ENCODE results near the gene OXER1.

DNA sequence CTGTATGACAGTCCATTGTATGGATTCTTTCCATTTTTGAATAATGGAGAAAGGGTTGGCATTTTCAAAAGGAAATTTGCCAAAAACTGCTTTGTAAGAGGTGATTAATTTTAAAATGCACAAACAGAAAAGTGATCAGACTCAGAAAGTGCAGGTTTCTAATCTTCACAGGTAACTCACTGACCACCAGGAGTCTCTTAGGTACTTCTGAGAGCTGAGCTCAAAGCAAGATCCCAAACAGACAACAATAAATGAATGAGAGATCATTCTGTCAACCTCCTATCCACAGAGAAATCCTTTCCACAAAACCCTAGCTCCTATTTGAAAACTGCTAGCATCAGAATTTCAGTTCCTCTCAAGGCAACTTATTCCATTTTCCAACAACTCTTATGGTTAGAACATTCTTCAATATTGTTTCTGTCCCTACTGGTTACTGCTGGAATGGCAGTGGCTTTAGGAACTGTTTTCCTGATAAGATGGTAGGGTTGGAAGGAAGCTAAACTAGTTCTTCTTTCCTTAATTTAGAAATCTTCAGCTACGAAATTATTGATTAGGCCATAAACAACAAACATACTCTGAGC lies 49.1 kb upstream of the OXER1 start:
- TF ChIP-seq, protein P1, sequence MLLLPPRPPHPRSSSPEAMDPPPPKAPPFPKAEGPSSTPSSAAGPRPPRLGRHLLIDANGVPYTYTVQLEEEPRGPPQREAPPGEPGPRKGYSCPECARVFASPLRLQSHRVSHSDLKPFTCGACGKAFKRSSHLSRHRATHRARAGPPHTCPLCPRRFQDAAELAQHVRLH (tag by site-specific recombination; IDR thresholded peaks at IDR 0.05): no peak
- TF ChIP-seq, protein P2, sequence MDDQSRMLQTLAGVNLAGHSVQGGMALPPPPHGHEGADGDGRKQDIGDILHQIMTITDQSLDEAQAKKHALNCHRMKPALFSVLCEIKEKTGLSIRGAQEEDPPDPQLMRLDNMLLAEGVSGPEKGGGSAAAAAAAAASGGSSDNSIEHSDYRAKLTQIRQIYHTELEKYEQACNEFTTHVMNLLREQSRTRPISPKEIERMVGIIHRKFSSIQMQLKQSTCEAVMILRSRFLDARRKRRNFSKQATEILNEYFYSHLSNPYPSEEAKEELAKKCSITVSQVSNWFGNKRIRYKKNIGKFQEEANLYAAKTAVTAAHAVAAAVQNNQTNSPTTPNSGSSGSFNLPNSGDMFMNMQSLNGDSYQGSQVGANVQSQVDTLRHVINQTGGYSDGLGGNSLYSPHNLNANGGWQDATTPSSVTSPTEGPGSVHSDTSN (CRISPR knock-in tag; IDR thresholded peaks at IDR 0.05): no peak
- TF ChIP-seq, protein P3, sequence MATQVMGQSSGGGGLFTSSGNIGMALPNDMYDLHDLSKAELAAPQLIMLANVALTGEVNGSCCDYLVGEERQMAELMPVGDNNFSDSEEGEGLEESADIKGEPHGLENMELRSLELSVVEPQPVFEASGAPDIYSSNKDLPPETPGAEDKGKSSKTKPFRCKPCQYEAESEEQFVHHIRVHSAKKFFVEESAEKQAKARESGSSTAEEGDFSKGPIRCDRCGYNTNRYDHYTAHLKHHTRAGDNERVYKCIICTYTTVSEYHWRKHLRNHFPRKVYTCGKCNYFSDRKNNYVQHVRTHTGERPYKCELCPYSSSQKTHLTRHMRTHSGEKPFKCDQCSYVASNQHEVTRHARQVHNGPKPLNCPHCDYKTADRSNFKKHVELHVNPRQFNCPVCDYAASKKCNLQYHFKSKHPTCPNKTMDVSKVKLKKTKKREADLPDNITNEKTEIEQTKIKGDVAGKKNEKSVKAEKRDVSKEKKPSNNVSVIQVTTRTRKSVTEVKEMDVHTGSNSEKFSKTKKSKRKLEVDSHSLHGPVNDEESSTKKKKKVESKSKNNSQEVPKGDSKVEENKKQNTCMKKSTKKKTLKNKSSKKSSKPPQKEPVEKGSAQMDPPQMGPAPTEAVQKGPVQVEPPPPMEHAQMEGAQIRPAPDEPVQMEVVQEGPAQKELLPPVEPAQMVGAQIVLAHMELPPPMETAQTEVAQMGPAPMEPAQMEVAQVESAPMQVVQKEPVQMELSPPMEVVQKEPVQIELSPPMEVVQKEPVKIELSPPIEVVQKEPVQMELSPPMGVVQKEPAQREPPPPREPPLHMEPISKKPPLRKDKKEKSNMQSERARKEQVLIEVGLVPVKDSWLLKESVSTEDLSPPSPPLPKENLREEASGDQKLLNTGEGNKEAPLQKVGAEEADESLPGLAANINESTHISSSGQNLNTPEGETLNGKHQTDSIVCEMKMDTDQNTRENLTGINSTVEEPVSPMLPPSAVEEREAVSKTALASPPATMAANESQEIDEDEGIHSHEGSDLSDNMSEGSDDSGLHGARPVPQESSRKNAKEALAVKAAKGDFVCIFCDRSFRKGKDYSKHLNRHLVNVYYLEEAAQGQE (tag by site-specific recombination; IDR thresholded peaks at IDR 0.05): no peak
- no peak for TF ChIP-seq KLF9 (tag by site-specific recombination; IDR thresholded peaks at IDR 0.05; ENCODE audit: low read depth)

Measured in HEK293 (cell line).